ENCODE measurements around the gene REXO1.
A peak's percentile ranks its signal among the peaks of the same experiment; 100 is the strongest.
"Not testable (repeated sequence)": the region's sequence is repeated elsewhere in the genome, so short reads cannot be mapped to it uniquely, and the experiment has no call there.

The REXO1 gene

DNA sequence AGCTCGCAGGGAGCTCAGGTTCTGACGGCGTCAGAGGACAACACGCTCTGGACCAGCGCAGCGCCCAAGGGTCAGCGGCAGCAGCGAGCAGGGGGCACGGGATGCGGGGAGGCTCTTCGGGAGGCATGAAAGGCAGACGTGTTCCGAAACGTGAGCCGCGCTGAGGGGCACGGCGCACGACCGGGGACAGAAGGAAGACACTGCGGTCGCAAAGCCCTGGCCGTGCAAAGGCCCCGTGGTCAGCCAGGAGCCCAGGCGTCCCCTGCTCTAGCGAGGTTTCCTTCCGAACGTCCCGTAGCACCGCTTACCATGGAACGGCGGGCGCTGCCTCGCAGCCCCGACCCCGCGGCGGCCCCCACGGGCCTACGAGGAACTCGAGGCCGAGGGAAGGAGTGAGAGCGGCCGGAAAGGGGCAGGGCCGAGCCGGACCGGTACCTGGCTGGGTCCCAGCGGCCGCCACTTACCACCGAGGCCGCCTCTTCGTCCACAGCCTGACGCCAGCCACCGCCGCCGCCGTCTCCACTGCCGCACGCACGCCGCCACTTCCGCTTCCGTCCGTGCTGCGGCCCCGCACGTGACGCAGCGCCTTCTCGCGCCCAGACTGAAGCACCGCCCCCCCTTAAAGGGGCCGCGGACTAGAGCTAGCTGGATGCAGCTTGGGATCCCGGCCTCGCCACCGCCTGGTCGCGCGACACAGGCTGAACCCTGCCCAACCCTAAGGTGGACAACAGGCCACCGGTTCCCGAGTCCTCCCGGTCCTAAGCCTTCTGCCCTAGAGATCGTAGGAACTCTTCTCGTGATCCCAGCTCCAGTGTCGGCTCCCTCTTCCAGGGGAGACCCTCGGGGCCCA, 27.6 kb upstream of the REXO1 start:
- Histone ChIP-seq H3K79me2 (ENCODE audit: insufficient read depth, low read length) (peaks cover 62% of the 10 kb centered on the region), H2AFZ (ENCODE audit: low read depth, low read length) (peak overlapping the region; percentile 91), H3K9ac (ENCODE audit: low read depth, low read length) (peak overlapping the region; percentile 98), H3K4me1 (ENCODE audit: insufficient read depth, low read length) (peaks cover 40% of the 10 kb centered on the region), H3K36me3 (ENCODE audit: insufficient read depth, low read length) (peaks cover 37% of the 10 kb centered on the region), H3K27me3 (ENCODE audit: insufficient read depth, low read length, poor library complexity) (no peaks in the 10 kb centered on the region), H3K4me3 (ENCODE audit: low read depth in 1 of 2, low read length in 2 of 2) (peak overlapping the region; percentile 99 to 100), H3K9me3 (ENCODE audit: insufficient read depth, low read length, severe bottlenecking) (no peaks in the 10 kb centered on the region), H4K20me1 (ENCODE audit: insufficient read depth, low read length) (peaks cover 42% of the 10 kb centered on the region), H3K4me2 (ENCODE audit: insufficient read depth, low read length) (peak overlapping the region; percentile 83), H3K27ac (ENCODE audit: low read length) (peak overlapping the region; percentile 74)
- DNase-seq: peak; percentile 89
- ATAC-seq (ENCODE audit: insufficient read depth, low read depth): peak; percentile 96
- TF ChIP-seq, protein P1, sequence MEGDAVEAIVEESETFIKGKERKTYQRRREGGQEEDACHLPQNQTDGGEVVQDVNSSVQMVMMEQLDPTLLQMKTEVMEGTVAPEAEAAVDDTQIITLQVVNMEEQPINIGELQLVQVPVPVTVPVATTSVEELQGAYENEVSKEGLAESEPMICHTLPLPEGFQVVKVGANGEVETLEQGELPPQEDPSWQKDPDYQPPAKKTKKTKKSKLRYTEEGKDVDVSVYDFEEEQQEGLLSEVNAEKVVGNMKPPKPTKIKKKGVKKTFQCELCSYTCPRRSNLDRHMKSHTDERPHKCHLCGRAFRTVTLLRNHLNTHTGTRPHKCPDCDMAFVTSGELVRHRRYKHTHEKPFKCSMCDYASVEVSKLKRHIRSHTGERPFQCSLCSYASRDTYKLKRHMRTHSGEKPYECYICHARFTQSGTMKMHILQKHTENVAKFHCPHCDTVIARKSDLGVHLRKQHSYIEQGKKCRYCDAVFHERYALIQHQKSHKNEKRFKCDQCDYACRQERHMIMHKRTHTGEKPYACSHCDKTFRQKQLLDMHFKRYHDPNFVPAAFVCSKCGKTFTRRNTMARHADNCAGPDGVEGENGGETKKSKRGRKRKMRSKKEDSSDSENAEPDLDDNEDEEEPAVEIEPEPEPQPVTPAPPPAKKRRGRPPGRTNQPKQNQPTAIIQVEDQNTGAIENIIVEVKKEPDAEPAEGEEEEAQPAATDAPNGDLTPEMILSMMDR (IDR thresholded peaks at IDR 0.05; ENCODE audit: borderline replicate concordance, extremely low read depth, low read length, poor library complexity, severe bottlenecking): no peak
- no peak for TF ChIP-seq EZH2 (IDR thresholded peaks at IDR 0.05; ENCODE audit: borderline replicate concordance, low read depth, low read length, severe bottlenecking)

DNA sequence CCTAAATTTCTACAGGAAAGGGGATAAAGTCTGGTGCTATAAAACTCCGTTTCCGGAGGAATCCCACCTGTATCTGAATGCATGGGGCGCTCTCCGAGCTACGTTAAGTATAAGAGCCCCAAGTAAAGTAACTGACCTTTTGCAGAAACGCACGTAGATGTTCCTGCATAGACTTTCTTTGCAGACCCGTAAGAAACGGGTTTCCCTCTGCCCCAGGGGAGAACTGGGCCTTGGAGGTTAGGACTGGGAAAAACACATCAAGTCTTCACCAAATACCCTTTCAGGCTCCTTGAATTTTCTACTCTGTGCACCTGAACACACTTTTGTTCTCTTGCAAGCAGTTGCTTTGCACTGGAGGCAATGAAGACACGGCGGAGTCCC, 27.0 kb upstream of the REXO1 start:
- Histone ChIP-seq H2AFZ (ENCODE audit: low read depth, low read length) (peak overlapping the region; percentile 91), H3K4me3 (ENCODE audit: low read depth in 1 of 2, low read length in 2 of 2) (peak overlapping the region; percentile 99 to 100), H3K79me2 (ENCODE audit: insufficient read depth, low read length) (peaks cover 59% of the 10 kb centered on the region), H3K4me2 (ENCODE audit: insufficient read depth, low read length) (peak overlapping the region; percentile 83), H3K27ac (ENCODE audit: low read length) (peak overlapping the region; percentile 74), H4K20me1 (ENCODE audit: insufficient read depth, low read length) (peaks cover 38% of the 10 kb centered on the region), H3K9ac (ENCODE audit: low read depth, low read length) (peak overlapping the region; percentile 98), H3K4me1 (ENCODE audit: insufficient read depth, low read length) (peaks cover 36% of the 10 kb centered on the region), H3K36me3 (ENCODE audit: insufficient read depth, low read length) (peaks cover 32% of the 10 kb centered on the region)
- H3K9me3 ChIP-seq (ENCODE audit: insufficient read depth, low read length, severe bottlenecking); DNase-seq; H3K27me3 ChIP-seq (ENCODE audit: insufficient read depth, low read length, poor library complexity): not testable (repeated sequence)
- peak; percentile 13; the same call in 2 of the 3 replicates for ATAC-seq (ENCODE audit: insufficient read depth, low read depth)

DNA sequence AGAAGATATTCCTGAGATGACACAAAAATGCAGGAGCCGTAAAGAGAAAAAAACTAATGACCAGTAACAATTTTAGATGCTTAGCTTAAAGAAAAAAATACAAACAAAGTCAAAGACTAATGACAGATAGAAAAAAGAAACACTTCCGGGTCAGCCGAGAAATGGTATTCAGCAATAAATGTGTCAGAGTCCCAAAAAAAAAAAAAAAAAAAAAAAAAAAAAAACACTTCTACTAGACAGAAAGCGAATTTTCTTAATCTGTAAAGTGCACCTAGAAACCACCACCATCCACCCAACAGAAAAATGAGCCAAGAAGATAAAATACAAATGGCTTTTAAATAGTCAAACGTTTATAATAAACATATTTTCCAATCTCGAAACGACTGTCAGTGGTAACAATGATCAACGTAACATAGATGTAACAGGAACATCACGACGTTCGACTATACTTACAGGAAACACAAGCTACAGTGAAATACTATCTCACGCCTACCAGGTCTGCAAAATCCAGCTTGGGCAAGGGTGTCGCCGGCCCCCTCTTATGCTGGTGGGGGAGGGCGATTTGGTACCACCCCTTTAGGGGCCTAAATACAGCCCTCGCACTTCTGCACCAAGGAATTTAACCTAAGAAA, 26.4 kb upstream of the REXO1 start:
- Histone ChIP-seq H3K4me2 (ENCODE audit: insufficient read depth, low read length) (peak overlapping the region; percentile 83), H3K27me3 (ENCODE audit: insufficient read depth, low read length, poor library complexity) (no peaks in the 10 kb centered on the region), H3K4me3 (ENCODE audit: low read depth in 1 of 2, low read length in 2 of 2) (peak overlapping the region; percentile 99 to 100), H2AFZ (ENCODE audit: low read depth, low read length) (peak overlapping the region; percentile 2; the same call in 1 of the 2 replicates), H3K4me1 (ENCODE audit: insufficient read depth, low read length) (peaks cover 32% of the 10 kb centered on the region), H3K9me3 (ENCODE audit: insufficient read depth, low read length, severe bottlenecking) (no peaks in the 10 kb centered on the region), H3K79me2 (ENCODE audit: insufficient read depth, low read length) (peaks cover 57% of the 10 kb centered on the region), H4K20me1 (ENCODE audit: insufficient read depth, low read length) (peaks cover 36% of the 10 kb centered on the region), H3K27ac (ENCODE audit: low read length) (peak overlapping the region; percentile 74), H3K9ac (ENCODE audit: low read depth, low read length) (peak overlapping the region; percentile 98), H3K36me3 (ENCODE audit: insufficient read depth, low read length) (peaks cover 28% of the 10 kb centered on the region)
- DNase-seq (no peak), ATAC-seq (ENCODE audit: insufficient read depth, low read depth) (peak; percentile 36)
- TF ChIP-seq EZH2 (IDR thresholded peaks at IDR 0.05; ENCODE audit: borderline replicate concordance, low read depth, low read length, severe bottlenecking): no peak
- TF ChIP-seq, protein P1 (IDR thresholded peaks at IDR 0.05; ENCODE audit: borderline replicate concordance, extremely low read depth, low read length, poor library complexity, severe bottlenecking): no peak
